T-helper 2 cell treated with Interferon-gamma antibody and Interleukin-4, amounts not matched to agents 100 ng/mL and 5 ng/mL, for 36 hours (primary cell): ENCODE data around the gene ACSM4. TPM values are rescaled to one million over a fixed set of nuclear protein-coding genes. Genes with fewer than 3 reads are reported as not detected.
"Not testable (repeated sequence)": the region's sequence is repeated elsewhere in the genome, so short reads cannot be mapped to it uniquely, and the experiment has no call there.

Experiments
- intact Hi-C: fragments of 100-400 bp; cut with micrococcal nuclease; formaldehyde crosslinking; loops from one replicate; pipeline ENCODE4 v1.15.1; 2023
- total RNA-seq: library from RNA; stranded (reverse); gene quantifications from 2 replicates; pipeline ENCODE4 v1.2.3, GENCODE V29; 2022

ACSM4 gene, protein sequence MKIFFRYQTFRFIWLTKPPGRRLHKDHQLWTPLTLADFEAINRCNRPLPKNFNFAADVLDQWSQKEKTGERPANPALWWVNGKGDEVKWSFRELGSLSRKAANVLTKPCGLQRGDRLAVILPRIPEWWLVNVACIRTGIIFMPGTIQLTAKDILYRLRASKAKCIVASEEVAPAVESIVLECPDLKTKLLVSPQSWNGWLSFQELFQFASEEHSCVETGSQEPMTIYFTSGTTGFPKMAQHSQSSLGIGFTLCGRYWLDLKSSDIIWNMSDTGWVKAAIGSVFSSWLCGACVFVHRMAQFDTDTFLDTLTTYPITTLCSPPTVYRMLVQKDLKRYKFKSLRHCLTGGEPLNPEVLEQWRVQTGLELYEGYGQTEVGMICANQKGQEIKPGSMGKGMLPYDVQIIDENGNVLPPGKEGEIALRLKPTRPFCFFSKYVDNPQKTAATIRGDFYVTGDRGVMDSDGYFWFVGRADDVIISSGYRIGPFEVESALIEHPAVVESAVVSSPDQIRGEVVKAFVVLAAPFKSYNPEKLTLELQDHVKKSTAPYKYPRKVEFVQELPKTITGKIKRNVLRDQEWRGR
- not detected in 2 replicates for total RNA-seq

DNA sequence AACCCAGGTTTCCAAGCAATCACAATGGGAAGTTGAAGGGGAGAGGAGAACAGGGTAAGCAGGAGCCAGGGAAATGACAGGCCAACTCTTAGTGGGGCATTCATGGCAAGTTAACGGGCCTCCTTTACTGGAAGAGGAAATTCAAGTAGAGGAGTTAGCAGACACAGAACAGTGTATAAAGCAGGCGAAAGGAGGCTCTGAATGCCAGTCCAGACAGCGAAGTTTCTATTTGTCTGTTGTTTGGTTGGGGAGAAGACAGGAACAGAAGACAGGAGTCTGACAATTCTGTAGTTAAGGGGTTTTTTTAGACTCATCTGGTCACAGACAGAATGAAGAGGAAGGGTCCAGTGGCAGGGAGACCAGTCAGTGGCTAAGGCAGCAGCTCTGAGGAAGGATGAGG, at the start of gene ACSM4:
ACSM4 (plus strand) TSS at position 301 of the 400 bp plus-strand sequence. CDS start 260 bp downstream, outside the sequence.
- intact Hi-C loops, result no loop called here

DNA sequence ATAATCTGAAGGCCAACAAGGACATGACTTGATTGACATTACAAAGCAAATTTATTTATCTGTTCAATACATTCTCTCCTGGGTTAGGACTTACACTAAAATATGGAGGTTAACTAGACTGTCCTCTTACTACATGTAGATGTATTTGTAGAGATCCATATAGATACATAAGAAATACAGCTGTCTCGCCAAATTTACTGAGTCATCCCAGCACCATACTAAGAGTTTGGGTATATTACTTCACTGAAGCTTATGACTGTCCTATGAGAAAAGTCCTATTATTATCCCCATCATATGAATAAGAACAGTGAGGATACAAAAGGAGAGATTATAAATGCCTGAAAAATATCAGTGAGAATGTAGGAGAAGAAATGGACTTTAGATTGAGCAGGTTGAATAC, 44.8 kb upstream of the ACSM4 start:
- intact Hi-C loops, result no loop called here

DNA sequence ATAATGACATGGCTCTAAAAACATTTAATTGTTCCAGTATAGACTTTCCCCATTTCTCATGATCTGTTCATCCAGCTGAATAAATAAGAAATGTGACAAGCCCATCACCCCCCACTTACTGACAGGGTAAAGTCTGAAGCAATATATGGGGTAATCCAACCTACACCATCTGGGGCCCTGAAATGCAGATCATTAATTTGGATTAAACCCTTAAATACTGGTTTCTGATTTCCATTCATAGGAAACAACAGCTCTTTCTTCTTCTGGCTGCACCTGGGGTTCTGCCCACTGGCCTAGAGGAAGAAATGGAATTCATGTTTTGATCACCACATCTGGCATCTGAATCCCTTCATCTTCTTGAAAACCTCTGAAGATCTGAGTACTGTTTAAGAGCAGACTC, 39.3 kb upstream of the ACSM4 start:
- intact Hi-C loops, result no loop called here

DNA sequence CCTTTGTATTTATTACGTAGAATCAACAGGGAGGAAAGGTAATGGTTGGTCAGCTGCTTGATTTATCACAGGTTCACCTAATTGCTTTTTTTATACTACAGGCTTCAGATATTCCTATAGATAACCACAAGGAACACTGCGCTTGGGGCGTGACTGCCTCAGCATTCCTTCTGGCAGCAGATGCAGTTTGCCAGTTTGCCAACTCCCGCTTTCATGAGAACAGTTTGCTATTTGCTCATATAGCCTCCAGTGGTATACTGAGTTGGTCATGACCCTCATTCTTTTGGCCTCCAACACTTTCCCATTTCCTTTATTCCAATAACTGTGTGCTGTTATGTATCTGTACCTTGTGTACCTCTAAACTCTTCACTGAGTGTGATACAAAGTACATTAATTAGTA, 38.6 kb upstream of the ACSM4 start:
- intact Hi-C loops, result no loop called here

DNA sequence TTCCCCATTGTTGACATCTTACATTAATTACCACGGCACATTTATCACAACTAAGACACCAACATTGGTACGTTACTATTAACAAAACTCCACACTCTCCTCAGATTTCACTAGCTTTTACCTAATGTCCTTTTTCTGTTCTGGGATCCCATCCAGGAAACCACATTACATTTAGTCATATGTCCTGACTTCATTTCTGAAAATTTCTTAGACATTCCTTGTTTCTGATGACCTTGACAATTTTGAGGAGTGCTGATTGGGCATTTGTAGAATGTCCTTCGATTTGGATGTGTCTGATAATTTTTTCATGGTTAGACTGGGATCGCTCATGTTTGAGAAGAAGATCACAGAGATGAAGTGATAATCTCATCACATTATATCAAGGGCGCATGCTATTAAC, 34.6 kb upstream of the ACSM4 start:
- intact Hi-C loops, result no loop called here

DNA sequence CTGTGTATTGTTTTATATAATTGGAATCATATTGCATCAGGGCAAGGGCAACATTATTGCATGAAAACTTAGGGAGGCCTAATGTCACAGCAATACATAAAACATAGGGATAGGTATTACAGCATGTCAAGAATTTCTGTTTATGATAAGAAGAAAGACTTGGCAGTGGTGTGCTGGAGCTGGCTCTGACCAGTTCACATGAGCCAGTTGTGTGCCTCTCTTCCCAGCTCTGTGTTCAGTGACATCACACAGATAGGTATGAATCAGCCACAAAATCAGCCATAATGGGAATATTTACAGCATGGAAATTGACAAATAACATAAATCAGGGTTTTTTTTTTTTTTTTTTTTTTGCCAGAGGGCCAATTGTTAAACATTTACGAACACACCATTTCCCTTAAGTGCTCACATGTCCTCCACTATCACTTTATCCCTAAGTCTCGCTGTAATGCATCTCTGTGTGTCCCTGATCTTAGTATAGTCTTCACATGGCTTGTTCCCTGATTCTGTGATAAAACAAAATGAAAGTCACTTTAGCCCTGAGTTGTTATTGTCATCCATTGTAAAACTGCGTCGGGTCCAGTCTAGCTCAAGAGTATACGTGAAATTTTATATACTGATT, 31.9 kb upstream of the ACSM4 start:
- intact Hi-C loops, result no loop called here

DNA sequence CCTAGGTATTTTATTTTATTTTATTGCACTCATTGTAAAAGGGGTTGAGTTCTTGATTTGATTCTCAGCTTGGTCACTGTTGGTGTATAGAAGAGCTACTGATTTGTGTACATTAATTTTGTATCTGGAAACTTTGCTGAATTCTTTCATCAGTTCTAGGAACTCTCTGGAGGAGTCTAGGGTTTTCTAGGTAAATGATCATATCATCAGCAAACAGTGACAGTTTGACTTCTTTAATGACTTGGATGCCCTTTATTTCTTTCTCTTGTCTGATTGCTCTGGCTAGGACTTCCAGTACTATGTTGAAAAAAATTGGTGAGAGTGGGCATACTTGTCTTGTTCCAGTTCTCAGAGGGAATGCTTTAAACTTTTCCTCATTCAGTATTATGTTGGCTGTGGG, 28.4 kb upstream of the ACSM4 start:
- intact Hi-C loops, result not testable (repeated sequence)

DNA sequence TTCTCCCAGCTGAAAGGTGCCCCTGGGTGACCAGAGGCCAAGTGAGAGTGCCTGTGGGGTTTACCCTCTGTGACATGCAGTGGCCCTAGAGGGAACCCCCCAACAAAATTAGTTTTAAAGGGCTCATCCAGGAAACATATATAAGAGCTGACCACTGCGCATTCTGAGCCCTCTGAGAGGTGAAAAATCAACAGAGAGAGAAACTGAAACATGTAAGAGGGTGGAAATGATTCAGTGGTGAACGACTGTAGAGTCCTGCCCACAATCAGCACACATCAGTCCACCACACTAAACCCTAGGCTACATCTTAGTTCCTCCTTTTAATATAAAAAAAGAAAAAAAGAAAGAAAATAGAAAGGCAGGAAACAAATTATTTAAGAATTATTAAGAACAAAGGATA, 21.0 kb upstream of the ACSM4 start:
- intact Hi-C loops, result no loop called here

DNA sequence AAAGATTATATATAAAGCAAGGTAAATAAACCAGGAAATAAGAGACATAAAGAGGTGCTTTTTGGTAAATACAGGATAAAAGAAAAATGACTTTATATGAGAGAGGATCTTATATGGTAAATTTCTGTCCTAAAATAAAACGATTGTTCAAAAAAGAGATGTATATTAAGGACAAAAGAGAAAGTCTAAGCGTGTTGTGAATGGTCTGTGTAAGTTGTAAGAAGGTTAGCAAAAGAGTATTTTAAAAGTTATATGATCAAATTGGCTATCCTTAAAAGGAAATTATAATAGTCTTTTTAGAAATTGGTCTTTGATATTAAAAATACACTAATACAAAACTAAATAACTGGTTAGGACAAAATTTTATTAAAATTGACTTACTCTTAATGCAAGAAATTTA, 14.1 kb upstream of the ACSM4 start:
- intact Hi-C loops, result no loop called here

DNA sequence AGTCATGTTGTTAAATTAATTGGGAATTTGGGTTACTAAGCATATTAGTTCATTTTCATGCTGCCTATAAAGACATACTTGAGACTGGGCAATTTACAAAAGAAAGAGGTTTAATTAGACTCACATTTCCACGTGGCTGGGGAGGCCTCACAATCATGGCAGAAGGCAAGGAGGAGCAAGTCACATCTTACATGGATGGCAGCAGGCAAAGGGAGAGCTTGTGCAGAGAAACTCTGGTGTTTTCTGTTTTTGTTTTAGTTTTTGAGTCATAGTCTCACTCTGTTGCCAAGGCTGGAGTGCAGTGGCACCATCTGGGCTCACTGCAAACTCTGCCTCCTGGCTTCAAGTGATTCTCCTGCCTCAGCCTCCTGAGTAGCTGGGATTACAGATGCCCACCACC, 13.3 kb upstream of the ACSM4 start:
- intact Hi-C loops, result not testable (repeated sequence)

DNA sequence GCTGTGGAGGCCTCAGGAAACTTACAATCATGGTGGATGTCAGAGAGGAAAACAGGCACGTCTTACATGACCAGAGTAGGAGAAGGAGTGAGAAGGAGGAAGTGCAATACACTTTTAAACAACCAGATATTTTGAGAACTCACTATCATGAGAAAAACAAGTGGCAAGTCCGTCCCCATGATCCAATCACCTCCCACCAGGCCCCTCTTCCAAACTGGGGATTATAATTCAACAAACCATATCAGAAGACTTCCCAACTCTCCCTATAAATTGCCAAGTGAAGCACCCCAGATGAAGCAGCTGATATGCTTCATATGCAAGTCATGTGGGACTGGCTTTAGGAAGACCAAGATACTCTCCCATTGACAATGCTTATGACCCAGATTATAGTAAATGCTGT, 11.6 kb upstream of the ACSM4 start:
- intact Hi-C loops, result no loop called here

DNA sequence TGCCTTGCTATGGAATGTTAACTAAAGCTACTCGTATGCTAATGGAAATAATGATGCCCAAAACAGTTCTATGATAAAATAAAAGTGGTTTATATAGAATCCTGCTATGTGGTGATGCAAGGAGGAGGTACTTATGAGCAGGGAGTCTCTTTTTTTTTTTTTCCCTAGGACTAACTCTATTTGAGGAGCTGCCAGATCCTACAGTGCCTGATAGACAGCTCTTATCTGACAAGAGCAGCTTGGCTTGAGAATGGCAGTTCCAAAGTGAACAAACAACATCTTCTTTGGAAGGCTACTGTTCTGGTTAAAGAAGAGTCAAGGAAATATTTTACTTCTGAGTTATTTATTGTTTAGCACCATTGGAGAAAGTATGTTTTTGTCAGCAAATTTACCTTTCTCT, 10.2 kb upstream of the ACSM4 start:
- intact Hi-C loops, result no loop called here

DNA sequence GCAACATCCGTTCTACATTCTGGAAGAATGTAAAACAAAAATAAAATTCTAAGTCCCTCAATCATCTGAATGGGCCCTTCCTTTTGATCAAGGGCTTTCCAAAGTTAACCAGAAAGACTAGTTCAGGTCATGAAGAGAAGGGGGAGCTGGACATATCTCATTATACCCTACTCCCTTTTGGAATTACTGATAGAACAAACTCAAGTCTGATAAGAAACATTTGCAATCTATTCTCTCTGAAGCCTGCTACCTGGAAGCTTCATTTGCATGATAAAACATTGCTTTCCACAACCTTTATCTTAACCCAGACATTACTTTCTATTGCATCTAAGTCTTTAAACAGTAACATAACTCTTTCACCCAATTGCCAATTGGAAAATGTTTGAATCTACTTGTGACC, 8.3 kb upstream of the ACSM4 start:
- intact Hi-C loops, result no loop called here

DNA sequence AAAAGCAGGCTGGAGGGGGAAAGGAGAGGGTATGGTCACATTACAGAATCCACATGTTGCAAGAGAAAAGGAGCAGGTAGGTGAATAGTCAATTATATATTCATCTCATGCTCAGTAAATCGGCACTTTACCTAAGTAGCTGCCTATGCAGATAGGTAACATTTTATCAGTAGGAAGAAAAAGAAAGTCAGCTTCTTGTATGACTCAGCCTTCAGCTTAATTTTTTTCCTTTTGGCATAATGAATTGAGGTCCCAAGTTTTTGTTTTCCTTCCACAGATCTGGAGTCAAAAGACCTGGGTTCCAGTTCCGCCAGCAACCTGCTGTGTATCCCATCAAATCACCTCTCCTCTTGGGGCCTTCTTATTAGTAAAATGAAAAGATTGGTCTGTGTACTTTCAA, 6.0 kb upstream of the ACSM4 start:
- intact Hi-C loops, result no loop called here

DNA sequence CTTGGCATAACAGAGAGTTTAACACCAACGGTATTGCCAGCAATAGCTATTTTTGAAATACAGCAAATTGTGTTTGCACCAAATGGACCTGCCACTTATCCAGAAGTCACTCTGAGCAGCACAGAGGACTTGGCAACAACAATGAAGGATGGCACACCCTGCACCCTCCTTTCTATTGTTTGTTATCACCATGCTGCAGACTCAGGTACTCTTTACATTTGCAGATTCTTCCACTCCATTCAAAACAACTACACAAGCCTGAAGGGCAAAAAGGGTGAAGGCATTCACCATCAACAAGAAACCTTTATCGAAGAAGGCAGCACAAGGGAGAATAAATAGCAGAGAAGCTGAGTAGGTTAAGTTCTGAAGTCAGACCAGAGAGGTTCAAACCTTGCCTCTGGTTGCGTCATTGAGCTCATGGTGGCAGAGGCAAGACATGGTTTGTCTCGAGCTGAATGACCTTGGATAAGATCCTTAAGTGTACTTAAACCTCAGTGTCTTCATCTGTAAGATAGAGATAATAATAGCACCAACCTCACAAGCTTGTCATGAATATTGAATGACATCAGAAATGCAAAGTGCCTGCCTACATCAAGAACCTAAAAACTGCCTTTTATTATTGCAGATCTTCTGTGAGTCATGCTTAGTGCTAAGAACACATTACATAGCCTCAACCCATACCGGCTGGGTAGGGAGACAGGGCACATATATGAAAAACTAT, 1.4 kb upstream of the ACSM4 start:
- intact Hi-C loops, result no loop called here

DNA sequence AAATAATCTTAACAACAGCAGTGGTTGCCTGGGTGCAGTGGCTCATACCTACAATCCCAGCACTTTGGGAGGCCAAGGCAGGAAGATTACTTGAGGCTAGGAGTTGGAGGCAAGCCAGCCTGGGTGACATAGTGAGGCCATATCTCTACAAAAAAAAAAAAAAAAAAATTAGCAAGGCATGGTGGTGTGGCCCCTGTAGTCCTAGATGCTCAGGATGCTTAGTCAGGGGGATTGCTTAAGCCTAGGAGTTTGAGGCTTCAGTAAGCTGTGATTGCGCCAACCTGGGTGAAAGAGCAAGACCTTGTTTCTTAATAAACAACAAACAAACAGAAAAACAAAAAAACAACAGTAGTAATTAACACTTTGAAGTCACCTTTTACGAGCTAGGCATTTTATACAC, 642 bp upstream of the ACSM4 start:
- intact Hi-C loops, result no loop called here

DNA sequence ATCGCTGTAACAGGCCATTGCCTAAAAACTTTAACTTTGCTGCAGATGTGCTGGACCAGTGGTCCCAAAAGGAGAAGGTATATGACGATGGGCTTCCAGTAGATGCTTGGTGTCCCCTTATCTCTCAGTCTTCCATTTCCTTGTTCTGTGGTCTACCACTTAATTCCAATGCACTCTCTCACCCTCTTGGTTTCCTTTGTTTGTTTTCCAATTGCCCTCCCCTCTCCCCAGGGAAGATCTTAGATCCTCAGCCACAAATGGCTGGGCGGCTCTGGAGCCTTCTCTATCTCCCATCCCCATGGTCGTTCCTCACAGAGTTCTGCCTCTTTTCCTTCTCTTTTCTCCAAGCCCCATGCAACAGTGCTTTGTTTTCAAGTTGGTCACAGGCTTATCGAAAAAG, 584 bp downstream of the ACSM4 start:
- intact Hi-C loops, result no loop called here

DNA sequence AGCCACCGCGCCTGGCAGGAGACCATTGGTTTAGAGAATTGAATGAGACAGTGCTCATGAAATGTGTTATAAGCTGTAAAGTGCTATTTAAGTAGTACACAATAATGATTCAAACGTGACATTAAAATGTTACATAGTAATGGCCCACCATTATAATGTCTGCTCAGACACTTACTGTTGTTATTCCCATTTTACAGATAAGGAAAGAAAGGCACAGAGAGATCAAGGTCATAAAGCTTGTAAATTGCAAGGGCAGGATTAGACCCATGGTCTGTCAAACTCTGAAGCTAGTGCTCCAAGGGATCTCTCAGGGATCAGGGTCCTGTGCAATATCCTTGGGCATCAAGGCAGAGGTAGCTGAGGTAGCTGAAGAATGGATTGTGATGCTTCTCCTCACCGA, 6.2 kb downstream of the ACSM4 start:
- intact Hi-C loops, result no loop called here

DNA sequence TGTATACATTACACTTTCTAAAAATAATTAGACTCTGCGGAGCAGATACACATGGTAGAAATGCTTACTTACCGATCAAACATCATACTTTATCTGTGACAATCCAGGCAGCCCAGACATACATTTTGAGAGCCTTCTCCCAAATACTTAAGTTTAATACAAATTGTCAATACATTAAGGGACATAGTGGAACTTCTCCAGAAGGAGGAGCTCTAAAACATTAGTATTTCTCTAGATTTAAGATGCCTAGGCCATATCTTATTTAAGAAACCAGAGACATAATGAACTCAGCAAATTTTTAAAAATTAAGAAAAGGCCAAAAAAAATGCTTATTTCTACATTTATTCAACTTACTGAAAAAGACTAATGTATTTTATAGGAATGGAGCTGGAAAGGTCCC, 16.1 kb downstream of the ACSM4 start:
- intact Hi-C loops, result no loop called here

DNA sequence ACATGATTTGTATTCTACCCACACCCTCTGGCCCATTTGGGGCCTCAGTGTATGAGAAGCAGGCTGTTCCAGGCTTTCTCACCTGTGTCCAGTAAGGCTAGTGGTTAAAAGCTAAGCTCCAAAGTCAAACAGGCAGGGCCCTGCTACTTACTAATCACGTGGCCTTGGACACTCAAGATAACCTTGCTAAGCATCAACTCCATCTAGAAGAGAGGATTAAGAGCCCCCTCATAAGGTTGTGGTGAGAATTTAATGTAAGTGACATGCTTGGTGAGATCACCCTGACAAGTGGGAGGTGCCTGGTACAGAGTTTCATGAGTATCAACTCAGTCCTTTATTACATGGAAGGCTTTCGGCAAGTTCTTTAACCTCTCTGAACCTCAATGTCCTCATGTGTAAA, 17.8 kb downstream of the ACSM4 start:
- intact Hi-C loops, result no loop called here

DNA sequence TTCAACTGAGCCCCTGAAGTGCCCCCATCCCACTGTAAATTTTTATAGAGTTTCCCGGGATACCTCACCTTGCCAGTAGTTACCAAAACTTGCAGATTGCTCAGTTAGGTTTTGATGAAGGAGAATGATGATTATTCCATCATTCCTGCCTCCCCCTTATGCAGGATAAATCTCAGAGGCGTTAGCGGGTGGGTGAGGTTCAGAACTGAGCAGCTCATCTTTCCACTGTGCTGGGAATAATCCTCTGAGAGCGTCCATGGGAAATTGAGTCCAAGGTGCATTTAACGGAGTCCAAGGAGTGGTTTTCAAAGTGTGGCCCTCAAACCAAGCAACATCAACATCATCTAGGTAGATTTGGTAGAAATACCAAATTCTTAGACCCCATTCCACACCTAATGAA, 18.7 kb downstream of the ACSM4 start:
- intact Hi-C loops, result no loop called here

DNA sequence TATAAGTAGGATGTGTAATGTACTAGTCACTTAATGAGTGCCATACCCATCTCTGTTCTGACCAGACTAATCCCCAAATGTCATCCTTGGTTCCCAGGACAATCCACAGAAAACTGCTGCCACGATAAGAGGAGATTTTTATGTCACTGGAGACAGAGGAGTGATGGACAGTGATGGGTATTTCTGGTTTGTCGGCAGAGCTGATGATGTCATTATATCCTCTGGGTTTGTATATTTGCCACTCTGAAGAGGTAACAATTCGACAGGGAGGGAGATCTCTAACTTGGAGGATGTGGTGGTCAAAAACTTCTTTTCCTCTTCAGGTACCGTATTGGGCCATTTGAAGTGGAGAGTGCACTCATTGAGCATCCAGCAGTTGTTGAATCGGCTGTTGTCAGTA, 20.3 kb downstream of the ACSM4 start:
- intact Hi-C loops, result no loop called here
